Left kidney (tissue), 2 donors: ENCODE data around the gene SPTY2D1. TPM values are rescaled to one million over a fixed set of nuclear protein-coding genes. Genes with fewer than 3 reads are reported as not detected.

Experiments used
- DNase-seq: peaks from one replicate; pipeline ENCODE4 v3.0.0-alpha.2; 2013
- polyA plus RNA-seq: library from polyadenylated mRNA; unstranded; fragments of 120-200 nt; gene quantifications from one replicate; pipeline ENCODE4 v1.2.1, GENCODE V29; 2013; ENCODE audit not compliant: insufficient read length

The SPTY2D1 gene
- polyA plus RNA-seq, 1 donor = 30.5 TPM

- DNase-seq = no peak
These were observed 67.1 kb downstream of the SPTY2D1 start for GRCh38 chr11:18567081-18567480.

GRCh38 chr11:18566406-18566805 lies 67.7 kb downstream of the SPTY2D1 start:
- no peak for DNase-seq

GRCh38 chr11:18564149-18564548 lies 70.0 kb downstream of the SPTY2D1 start:
- DNase-seq = no peak

DNA sequence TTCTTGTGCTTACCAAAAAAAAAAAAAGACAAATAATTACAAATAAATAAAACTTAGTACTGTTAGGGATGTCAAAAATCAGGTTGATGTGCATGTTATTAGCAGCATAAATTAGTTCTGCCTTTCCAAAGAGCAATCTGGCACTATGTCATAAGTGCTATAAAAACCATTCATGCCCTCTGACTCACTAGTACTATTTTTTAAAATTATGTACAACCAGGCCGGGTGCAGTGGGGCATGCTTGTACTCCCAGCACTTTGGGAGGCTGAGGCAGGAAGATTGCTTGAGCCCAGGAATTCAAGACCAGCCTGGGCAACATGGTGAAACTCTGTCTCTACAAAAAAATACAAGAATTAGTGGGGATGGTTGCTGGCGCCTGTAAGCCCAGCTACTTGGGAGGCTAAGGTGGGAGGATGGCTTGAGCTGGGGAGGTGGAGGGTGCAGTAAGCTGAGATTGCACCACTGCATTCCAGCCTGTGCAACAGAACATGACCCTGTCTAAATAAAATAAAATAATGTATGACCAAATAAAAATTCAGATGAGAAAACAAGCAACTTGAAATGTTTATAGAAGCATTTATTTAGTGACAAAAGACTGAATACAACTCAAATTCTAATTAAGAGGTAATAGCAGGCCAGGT lies 70.9 kb downstream of the SPTY2D1 start:
- no peak for DNase-seq

Other genes starting within 250 kb of the SPTY2D1 start
- 275 TPM for gene LDHA, start 239.8 kb downstream of the SPTY2D1 start, polyA plus RNA-seq
- gene LDHC, start 222.0 kb downstream of the SPTY2D1 start, polyA plus RNA-seq = 0.15 TPM
- 1.5 TPM for gene LDHAL6A, start 178.5 kb downstream of the SPTY2D1 start, polyA plus RNA-seq
- 158 TPM for gene TSG101, start 107.4 kb downstream of the SPTY2D1 start, polyA plus RNA-seq
- 27.1 TPM for gene UEVLD, start 45.6 kb downstream of the SPTY2D1 start, polyA plus RNA-seq
- gene MISFA, start 34.6 kb downstream of the SPTY2D1 start, polyA plus RNA-seq = 18.2 TPM
- gene TMEM86A, start 64.4 kb upstream of the SPTY2D1 start, polyA plus RNA-seq = 8.1 TPM
- 1.9 TPM for gene IGSF22, start 91.8 kb upstream of the SPTY2D1 start, polyA plus RNA-seq
- 0.81 TPM for gene PTPN5, start 157.5 kb upstream of the SPTY2D1 start, polyA plus RNA-seq